Fibroblast of lung (primary cell): ENCODE data around the gene FHIT. TPM values are rescaled to one million over a fixed set of nuclear protein-coding genes. Genes with fewer than 3 reads are reported as not detected.

Experiments used
- DNase-seq, 2 donors: peaks; one replicate each; pipeline versions ENCODE4 v3.0.0 to v3.0.0-alpha.2; 2010; ENCODE audit warnings: low read depth in 2 of 2
- H2AFZ ChIP-seq: 2 replicates; pipeline ENCODE4 v1.5.1; 2012; ENCODE audit warnings: low read length, control low read depth, inconsistent platforms
- H3K27ac ChIP-seq: 2 replicates; pipeline ENCODE4 v1.5.1; 2011; ENCODE audit warnings: low read length, control low read depth; ENCODE audit not compliant: insufficient read depth
- H3K27me3 ChIP-seq: 2 replicates; pipeline ENCODE4 v1.5.1; 2011; ENCODE audit warnings: mild to moderate bottlenecking, low read length; ENCODE audit not compliant: control insufficient read depth, insufficient read depth
- H3K36me3 ChIP-seq: 2 replicates; pipeline ENCODE4 v1.5.1; 2011; ENCODE audit warnings: low read length; ENCODE audit not compliant: control insufficient read depth, insufficient read depth
- H3K4me1 ChIP-seq: 2 replicates; pipeline ENCODE4 v1.5.1; 2011; ENCODE audit warnings: low read length; ENCODE audit not compliant: control insufficient read depth, insufficient read depth; ENCODE audit errors: extremely low read depth
- H3K4me2 ChIP-seq: 2 replicates; pipeline ENCODE4 v1.5.1; 2011; ENCODE audit warnings: low read length, control low read depth; ENCODE audit not compliant: insufficient read depth; ENCODE audit errors: extremely low read depth
- H3K4me3 ChIP-seq, 4 experiments: fragments of 200-600 bp in 1 of 4; sonication (generic) in 1 of 4; replicated peaks in 1 of 4; 2 replicates each; pipeline ENCODE4 v1.5.1; 2011 to 2016; ENCODE audit warnings: low read length in 4 of 4, low read depth in 3 of 4, mild to moderate bottlenecking in 3 of 4, control low read depth in 2 of 4, inconsistent platforms in 1 of 4, mixed read lengths in 1 of 4; ENCODE audit not compliant: insufficient read depth in 1 of 4; ENCODE audit errors: control extremely low read depth in 1 of 4
- H3K79me2 ChIP-seq: 2 replicates; pipeline ENCODE4 v1.5.1; 2012; ENCODE audit warnings: mild to moderate bottlenecking, low read length, inconsistent platforms; ENCODE audit not compliant: control insufficient read depth, insufficient read depth
- H3K9ac ChIP-seq: 2 replicates; pipeline ENCODE4 v1.5.1; 2011; ENCODE audit warnings: mild to moderate bottlenecking, low read length, control low read depth; ENCODE audit not compliant: insufficient read depth
- H3K9me3 ChIP-seq: 2 replicates; pipeline ENCODE4 v1.5.1; 2012; ENCODE audit warnings: low read depth, low read length; ENCODE audit not compliant: control insufficient read depth, insufficient read depth
- H4K20me1 ChIP-seq: 2 replicates; pipeline ENCODE4 v1.5.1; 2011; ENCODE audit warnings: low read length; ENCODE audit not compliant: control insufficient read depth, insufficient read depth; ENCODE audit errors: extremely low read depth
- CTCF ChIP-seq, 2 donors: IDR thresholded peaks in 1 of 2; conservative IDR thresholded peaks in 1 of 2; 1 replicate in 1 of 2; 2 replicates in 1 of 2; pipeline ENCODE4 v1.5.1; 2011 to 2012; ENCODE audit warnings: low read length in 2 of 2, control low read depth in 1 of 2, inconsistent platforms in 1 of 2, low read depth in 1 of 2, mild to moderate bottlenecking in 1 of 2
- EZH2 ChIP-seq: IDR thresholded peaks from 2 replicates; pipeline ENCODE4 v1.5.1; 2012; ENCODE audit warnings: low read length, control low read depth, mild to moderate bottlenecking; ENCODE audit errors: missing control alignments
- polyA plus RNA-seq, 2 donors: library from polyadenylated mRNA; depleted of rRNA in 1 of 2; stranded (reverse) in 1 of 2; unstranded in 1 of 2; fragments of >200 nt; gene quantifications; 2 replicates each; pipeline ENCODE4 v1.2.1, GENCODE V29; 2011 to 2012; ENCODE audit warnings: missing spikeins in 1 of 2
- total RNA-seq: library from RNA; depleted of rRNA; stranded (reverse); fragments of >200 nt; gene quantifications from 2 replicates; pipeline ENCODE4 v1.2.1, GENCODE V29; 2014

The FHIT gene
- total and polyA plus RNA-seq, 2 donors (not counting 1 experiment from before 2014, with no cell fraction given), result 0.79 to 2.1 TPM

DNA sequence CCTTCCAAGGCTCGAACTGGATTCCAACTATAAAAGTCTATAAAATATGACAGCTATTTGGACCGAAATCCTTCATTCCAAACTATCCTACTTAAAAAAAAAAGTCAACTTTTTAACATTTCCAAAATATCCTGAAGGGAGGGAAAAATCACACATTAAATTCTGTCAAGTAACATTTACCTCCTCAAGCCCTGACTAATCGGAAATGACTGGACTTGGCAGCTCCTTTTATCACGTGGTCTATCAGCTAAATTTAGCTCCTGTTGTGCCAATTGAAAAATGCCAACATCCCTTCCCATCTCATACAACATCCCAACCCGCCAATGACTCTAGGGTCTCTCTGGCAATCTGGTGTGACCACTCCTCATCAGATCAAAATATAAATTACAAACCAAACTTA is 297.9 kb downstream of the FHIT start:
- H2AFZ ChIP-seq, result no peak overlapping the region
- no peaks in the 10 kb centered on the region for H3K4me1 ChIP-seq
- H3K36me3 ChIP-seq, result no peaks in the 10 kb centered on the region
- H3K27ac ChIP-seq, result no peak overlapping the region
- no peak overlapping the region for H3K4me3 ChIP-seq
- no peaks in the 10 kb centered on the region for H3K27me3 ChIP-seq
- DNase-seq, result peak; percentile 46 to 51
- no peak overlapping the region for H3K4me2 ChIP-seq
- TF ChIP-seq CTCF (conservative IDR thresholded peaks at IDR 0.05 in 1 of 2, IDR thresholded peaks at IDR 0.05 in 1 of 2; ENCODE audit: low read depth in 1 of 2, low read length in 2 of 2), result no peak
- no peak for TF ChIP-seq EZH2
- H3K9ac ChIP-seq, result no peak overlapping the region
- no peaks in the 10 kb centered on the region for H4K20me1 ChIP-seq
- no peaks in the 10 kb centered on the region for H3K9me3 ChIP-seq
- H3K79me2 ChIP-seq, result no peaks in the 10 kb centered on the region

DNA sequence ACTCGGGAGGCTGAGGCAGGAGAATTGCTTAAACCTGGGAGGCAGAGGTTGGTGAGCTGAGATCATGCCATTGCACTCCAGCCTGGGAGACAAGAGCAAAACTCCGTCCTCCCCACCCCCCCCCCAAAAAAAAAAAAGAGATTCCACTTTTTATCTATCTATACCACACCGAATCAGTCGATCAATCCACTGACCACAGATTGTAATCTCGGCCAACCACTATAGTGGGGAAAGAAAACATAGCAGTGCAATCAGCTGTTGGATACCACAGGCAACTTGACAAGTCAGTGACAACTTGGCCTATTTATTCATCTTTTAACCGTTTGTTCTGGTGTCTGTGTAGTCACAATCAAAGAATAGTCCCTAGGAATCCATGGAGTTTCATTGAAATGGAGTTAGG is 299.2 kb downstream of the FHIT start:
- Histone ChIP-seq H3K4me2 (no peak overlapping the region), H3K36me3 (no peaks in the 10 kb centered on the region), H3K4me3 (no peak overlapping the region), H2AFZ (no peak overlapping the region), H3K9ac (no peak overlapping the region), H3K4me1 (no peaks in the 10 kb centered on the region), H3K79me2 (no peaks in the 10 kb centered on the region), H3K27me3 (no peaks in the 10 kb centered on the region), H3K27ac (no peak overlapping the region), H3K9me3 (no peaks in the 10 kb centered on the region), H4K20me1 (no peaks in the 10 kb centered on the region)
- no peak for TF ChIP-seq EZH2
- no peak for TF ChIP-seq CTCF (conservative IDR thresholded peaks at IDR 0.05 in 1 of 2, IDR thresholded peaks at IDR 0.05 in 1 of 2; ENCODE audit: low read depth in 1 of 2, low read length in 2 of 2)
- no peak for DNase-seq

- TF ChIP-seq CTCF (conservative IDR thresholded peaks at IDR 0.05 in 1 of 2, IDR thresholded peaks at IDR 0.05 in 1 of 2; ENCODE audit: low read depth in 1 of 2, low read length in 2 of 2), result no peak
- no peak for TF ChIP-seq EZH2
- H3K79me2 ChIP-seq, result no peaks in the 10 kb centered on the region
- H4K20me1 ChIP-seq, result no peaks in the 10 kb centered on the region
These were observed 302.1 kb downstream of the FHIT start for GRCh38 chr3:60949146-60949545.

More at GRCh38 chr3:60949146-60949545, 302.1 kb downstream of the FHIT start:
- Histone ChIP-seq H3K4me2 (no peak overlapping the region), H3K9ac (no peak overlapping the region), H2AFZ (no peak overlapping the region), H3K36me3 (no peaks in the 10 kb centered on the region), H3K4me3 (no peak overlapping the region), H3K9me3 (no peaks in the 10 kb centered on the region), H3K27ac (no peak overlapping the region), H3K27me3 (no peaks in the 10 kb centered on the region), H3K4me1 (no peaks in the 10 kb centered on the region)
- DNase-seq, result no peak
